ENCODE results near the gene NAP1L1.

GRCh38 chr12:76083246-76083903 lies 1.1 kb downstream of the NAP1L1 start:
- no peak for TF ChIP-seq CTCF (conservative IDR thresholded peaks at IDR 0.05)
- TF ChIP-seq EZH2 (IDR thresholded peaks at IDR 0.05; ENCODE audit: low read depth) = no peak

All from PC-9 (cell line).